Measurements from ENCODE around the gene LRIG3.
A peak's percentile ranks its signal among the peaks of the same experiment; 100 is the strongest.

Gene LRIG3

DNA sequence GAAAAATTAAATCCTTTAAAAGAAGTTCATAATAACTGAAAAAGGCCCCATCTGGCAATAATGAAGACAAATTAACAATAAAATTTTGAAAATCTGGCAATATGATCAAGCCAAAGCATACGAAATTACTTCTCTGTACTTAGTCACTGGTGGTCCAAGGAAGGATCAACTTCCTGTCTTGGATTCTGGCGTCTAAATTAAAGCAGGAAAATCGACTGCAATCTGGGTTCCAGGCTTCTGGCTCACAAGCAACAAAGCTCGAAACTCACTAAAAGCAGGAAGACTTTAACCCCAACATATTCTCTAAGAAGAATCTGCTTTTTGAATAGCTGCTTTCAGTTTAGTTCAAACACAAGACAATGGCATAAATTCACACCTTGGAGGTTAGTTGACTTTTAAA is 49.7 kb downstream of the LRIG3 start:
- Histone ChIP-seq H2BK5ac (ENCODE audit: low read depth, low read length, poor library complexity, severe bottlenecking) (no peak overlapping the region), H2BK120ac (ENCODE audit: low read depth, low read length) (no peak overlapping the region), H3K14ac (ENCODE audit: low read length in 2 of 2) (no peak overlapping the region), H3K4me1 (ENCODE audit: control insufficient read depth, insufficient read depth, low read depth, low read length) (peaks cover 7% of the 10 kb centered on the region), H4K91ac (ENCODE audit: low read length) (no peak overlapping the region), H3K18ac (ENCODE audit: low read depth in 1 of 2, low read length in 2 of 2) (no peak overlapping the region), H3K23ac (ENCODE audit: low read length in 2 of 2) (no peak overlapping the region), H3K36me3 (ENCODE audit: control insufficient read depth in 1 of 2, insufficient read depth in 2 of 2, low read depth in 1 of 2, low read length in 2 of 2) (peaks cover 18 to 96% of the 10 kb centered on the region in 2 experiments), H2BK15ac (ENCODE audit: low read depth, poor library complexity, severe bottlenecking) (no peak overlapping the region), H3K27ac (ENCODE audit: low read length, poor library complexity, severe bottlenecking) (no peak overlapping the region), H3K79me1 (replicated peaks; ENCODE audit: low read length, poor library complexity, severe bottlenecking) (peaks cover 18% of the 10 kb centered on the region), H2AFZ (ENCODE audit: low read depth, low read length) (no peak overlapping the region), H2BK12ac (ENCODE audit: low read length in 2 of 2) (no peak overlapping the region), H3K9ac (ENCODE audit: low read length) (peak overlapping the region; percentile 69), H3K4ac (ENCODE audit: low read depth in 1 of 2, low read length in 2 of 2) (no peak overlapping the region), H2AK5ac (ENCODE audit: low read length, severe bottlenecking) (no peak overlapping the region), H3K4me2 (ENCODE audit: low read length, poor library complexity, severe bottlenecking) (no peak overlapping the region), H3K4me3 (ENCODE audit: insufficient read depth in 1 of 2, low read depth in 1 of 2, low read length in 2 of 2) (no peak overlapping the region), H4K8ac (ENCODE audit: low read length) (no peak overlapping the region), H3K9me3 (ENCODE audit: control insufficient read depth, low read length) (no peaks in the 10 kb centered on the region), H3K27me3 (ENCODE audit: control insufficient read depth in 1 of 2, insufficient read depth in 1 of 2, low read length in 2 of 2) (no peaks in the 10 kb centered on the region)
- no peak for DNase-seq
- WGBS, result 90% methylated on average over 4 of the region's 4 CpGs

DNA sequence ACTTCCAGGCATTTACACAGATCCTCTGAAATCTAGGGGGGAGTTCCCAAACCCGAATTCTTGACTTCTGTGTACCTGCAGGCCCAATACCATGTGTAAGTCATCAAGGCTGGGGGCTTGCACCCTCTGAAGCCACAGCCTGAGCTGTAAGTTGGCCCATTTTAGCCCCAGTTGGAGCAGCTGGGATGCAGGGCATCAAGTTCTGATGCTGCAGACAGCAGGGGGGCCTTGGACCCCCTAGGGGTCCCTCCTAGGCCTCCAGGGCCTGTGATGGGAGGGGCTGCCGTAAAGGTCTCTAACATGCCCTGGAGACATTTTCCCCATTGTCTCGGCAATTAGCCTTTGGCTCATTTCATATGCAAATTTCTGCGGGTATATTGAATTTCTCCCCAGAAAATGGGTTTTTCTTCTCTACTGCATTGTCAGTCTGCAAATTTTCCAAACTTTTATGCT is 59.5 kb downstream of the LRIG3 start:
- Histone ChIP-seq H3K79me1 (replicated peaks; ENCODE audit: low read length, poor library complexity, severe bottlenecking) (peaks cover 2% of the 10 kb centered on the region), H4K8ac (ENCODE audit: low read length) (no peak overlapping the region), H2BK120ac (ENCODE audit: low read depth, low read length) (no peak overlapping the region), H3K4me3 (ENCODE audit: insufficient read depth in 1 of 2, low read depth in 1 of 2, low read length in 2 of 2) (no peak overlapping the region), H3K27me3 (ENCODE audit: control insufficient read depth in 1 of 2, insufficient read depth in 1 of 2, low read length in 2 of 2) (no peaks in the 10 kb centered on the region), H3K36me3 (ENCODE audit: control insufficient read depth in 1 of 2, insufficient read depth in 2 of 2, low read depth in 1 of 2, low read length in 2 of 2) (peaks cover 4 to 11% of the 10 kb centered on the region in 2 experiments), H3K18ac (ENCODE audit: low read depth in 1 of 2, low read length in 2 of 2) (no peak overlapping the region), H3K27ac (ENCODE audit: low read length, poor library complexity, severe bottlenecking) (no peak overlapping the region), H2BK5ac (ENCODE audit: low read depth, low read length, poor library complexity, severe bottlenecking) (no peak overlapping the region), H2AFZ (ENCODE audit: low read depth, low read length) (no peak overlapping the region), H3K4ac (ENCODE audit: low read depth in 1 of 2, low read length in 2 of 2) (no peak overlapping the region), H3K14ac (ENCODE audit: low read length in 2 of 2) (no peak overlapping the region), H3K4me1 (ENCODE audit: control insufficient read depth, insufficient read depth, low read depth, low read length) (no peaks in the 10 kb centered on the region), H3K9me3 (ENCODE audit: control insufficient read depth, low read length) (no peaks in the 10 kb centered on the region), H3K4me2 (ENCODE audit: low read length, poor library complexity, severe bottlenecking) (no peak overlapping the region), H3K9ac (ENCODE audit: low read length) (no peak overlapping the region), H3K23ac (ENCODE audit: low read length in 2 of 2) (no peak overlapping the region), H2BK15ac (ENCODE audit: low read depth, poor library complexity, severe bottlenecking) (peak overlapping the region; percentile 40), H2AK5ac (ENCODE audit: low read length, severe bottlenecking) (no peak overlapping the region), H4K91ac (ENCODE audit: low read length) (no peak overlapping the region), H2BK12ac (ENCODE audit: low read length in 2 of 2) (no peak overlapping the region)
- no peak for DNase-seq
- 68% methylated on average over 4 of the region's 4 CpGs for WGBS

DNA sequence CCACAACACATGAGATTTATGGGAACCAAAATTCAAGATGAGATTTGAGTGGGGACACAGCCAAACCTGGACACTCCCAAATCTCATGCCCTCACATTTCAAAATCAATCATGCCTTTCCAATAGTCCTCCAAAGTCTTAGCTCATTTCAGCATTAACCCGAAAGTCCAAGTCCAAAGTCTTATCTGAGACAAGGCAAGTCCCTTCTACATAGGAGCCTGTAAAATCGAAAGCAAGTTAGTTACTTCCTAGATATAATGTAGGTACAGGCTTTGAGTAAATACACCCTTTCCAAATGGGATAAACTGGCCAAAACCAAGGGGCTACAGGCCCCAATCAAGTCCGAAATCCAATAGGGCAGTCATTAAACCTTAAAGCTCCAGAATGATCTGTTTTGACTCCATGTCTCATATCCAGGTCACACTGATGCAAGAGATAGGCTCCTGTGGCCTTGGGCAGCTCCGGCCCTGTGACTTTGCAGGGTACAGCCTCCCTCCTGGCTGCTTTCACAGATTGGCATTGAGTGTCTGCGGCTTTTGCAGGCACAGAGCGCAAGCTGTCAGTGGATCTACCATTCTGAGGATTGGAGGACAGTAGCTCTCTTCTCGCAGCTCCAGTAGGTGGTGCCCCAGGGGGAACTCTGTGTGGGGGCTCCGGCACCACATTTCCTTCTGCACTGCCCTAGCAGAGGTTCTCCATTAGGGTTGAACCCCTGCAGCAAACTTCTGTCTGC is 60.1 kb downstream of the LRIG3 start:
- H4K8ac ChIP-seq (ENCODE audit: low read length), result no peak overlapping the region
- H3K4me2 ChIP-seq (ENCODE audit: low read length, poor library complexity, severe bottlenecking), result no peak overlapping the region
- H3K4me3 ChIP-seq (ENCODE audit: insufficient read depth in 1 of 2, low read depth in 1 of 2, low read length in 2 of 2), result no peak overlapping the region
- H2BK12ac ChIP-seq (ENCODE audit: low read length in 2 of 2), result no peak overlapping the region
- H2AK5ac ChIP-seq (ENCODE audit: low read length, severe bottlenecking), result no peak overlapping the region
- no peak overlapping the region for H2BK15ac ChIP-seq (ENCODE audit: low read depth, poor library complexity, severe bottlenecking)
- no peak overlapping the region for H2AFZ ChIP-seq (ENCODE audit: low read depth, low read length)
- H3K18ac ChIP-seq (ENCODE audit: low read depth in 1 of 2, low read length in 2 of 2), result no peak overlapping the region
- no peak overlapping the region for H3K9ac ChIP-seq (ENCODE audit: low read length)
- H3K4me1 ChIP-seq (ENCODE audit: control insufficient read depth, insufficient read depth, low read depth, low read length), result no peaks in the 10 kb centered on the region
- H3K27ac ChIP-seq (ENCODE audit: low read length, poor library complexity, severe bottlenecking), result no peak overlapping the region
- 92% methylated on average over 6 of the region's 8 CpGs for WGBS
- peaks cover 3 to 5% of the 10 kb centered on the region in 2 experiments for H3K36me3 ChIP-seq (ENCODE audit: control insufficient read depth in 1 of 2, insufficient read depth in 2 of 2, low read depth in 1 of 2, low read length in 2 of 2)
- no peak overlapping the region for H3K4ac ChIP-seq (ENCODE audit: low read depth in 1 of 2, low read length in 2 of 2)
- no peak overlapping the region for H2BK120ac ChIP-seq (ENCODE audit: low read depth, low read length)
- H4K91ac ChIP-seq (ENCODE audit: low read length), result no peak overlapping the region
- H3K23ac ChIP-seq (ENCODE audit: low read length in 2 of 2), result no peak overlapping the region
- H3K27me3 ChIP-seq (ENCODE audit: control insufficient read depth in 1 of 2, insufficient read depth in 1 of 2, low read length in 2 of 2), result no peaks in the 10 kb centered on the region
- no peak overlapping the region for H3K14ac ChIP-seq (ENCODE audit: low read length in 2 of 2)
- no peaks in the 10 kb centered on the region for H3K9me3 ChIP-seq (ENCODE audit: control insufficient read depth, low read length)
- no peak overlapping the region for H2BK5ac ChIP-seq (ENCODE audit: low read depth, low read length, poor library complexity, severe bottlenecking)
- peaks cover under 1% of the 10 kb centered on the region for H3K79me1 ChIP-seq (replicated peaks; ENCODE audit: low read length, poor library complexity, severe bottlenecking)
- DNase-seq, result no peak

DNA sequence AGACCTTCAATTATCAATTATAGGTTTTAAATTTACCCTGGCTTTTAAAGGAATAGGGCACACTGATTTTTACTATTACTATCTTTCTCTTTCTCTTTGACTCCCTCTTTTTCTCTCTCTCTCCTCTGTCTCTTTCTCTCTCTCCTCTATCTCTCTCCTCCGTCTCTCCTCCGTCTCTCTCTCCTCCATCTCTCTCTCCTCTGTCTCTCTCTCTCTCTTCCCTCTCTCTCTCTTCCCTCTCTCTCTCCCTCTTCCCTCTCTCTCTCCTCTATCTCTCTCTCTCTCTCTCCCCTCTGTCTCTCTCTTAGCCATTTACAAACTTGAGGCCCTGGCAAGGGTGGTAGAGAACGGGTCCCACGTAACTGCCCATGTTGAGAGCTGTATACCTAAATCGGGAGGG is 62.3 kb downstream of the LRIG3 start:
- WGBS, result 96% methylated on average over 5 of the region's 5 CpGs
- Histone ChIP-seq H3K27ac (ENCODE audit: low read length, poor library complexity, severe bottlenecking) (no peak overlapping the region), H3K23ac (ENCODE audit: low read length in 2 of 2) (no peak overlapping the region)

More for the DNA sequence above, 62.3 kb downstream of the LRIG3 start:
- Histone ChIP-seq H3K4me2 (ENCODE audit: low read length, poor library complexity, severe bottlenecking) (no peak overlapping the region), H4K91ac (ENCODE audit: low read length) (no peak overlapping the region), H3K36me3 (ENCODE audit: control insufficient read depth in 1 of 2, insufficient read depth in 2 of 2, low read depth in 1 of 2, low read length in 2 of 2) (peaks cover 0 to 3% of the 10 kb centered on the region in 2 experiments), H4K8ac (ENCODE audit: low read length) (no peak overlapping the region), H2AFZ (ENCODE audit: low read depth, low read length) (no peak overlapping the region), H2BK5ac (ENCODE audit: low read depth, low read length, poor library complexity, severe bottlenecking) (no peak overlapping the region), H3K4me1 (ENCODE audit: control insufficient read depth, insufficient read depth, low read depth, low read length) (no peaks in the 10 kb centered on the region), H3K27me3 (ENCODE audit: control insufficient read depth in 1 of 2, insufficient read depth in 1 of 2, low read length in 2 of 2) (no peaks in the 10 kb centered on the region), H3K18ac (ENCODE audit: low read depth in 1 of 2, low read length in 2 of 2) (no peak overlapping the region), H3K14ac (ENCODE audit: low read length in 2 of 2) (no peak overlapping the region), H3K4ac (ENCODE audit: low read depth in 1 of 2, low read length in 2 of 2) (no peak overlapping the region), H3K9ac (ENCODE audit: low read length) (no peak overlapping the region), H3K9me3 (ENCODE audit: control insufficient read depth, low read length) (no peaks in the 10 kb centered on the region), H2BK12ac (ENCODE audit: low read length in 2 of 2) (no peak overlapping the region), H3K4me3 (ENCODE audit: insufficient read depth in 1 of 2, low read depth in 1 of 2, low read length in 2 of 2) (no peak overlapping the region), H2BK15ac (ENCODE audit: low read depth, poor library complexity, severe bottlenecking) (no peak overlapping the region), H2AK5ac (ENCODE audit: low read length, severe bottlenecking) (no peak overlapping the region), H2BK120ac (ENCODE audit: low read depth, low read length) (no peak overlapping the region), H3K79me1 (replicated peaks; ENCODE audit: low read length, poor library complexity, severe bottlenecking) (no peaks in the 10 kb centered on the region)
- no peak for DNase-seq
